Testis (tissue), 3 donors: ENCODE data around the gene PAK1. TPM values are rescaled to one million over a fixed set of nuclear protein-coding genes. Genes with fewer than 3 reads are reported as not detected.

ENCODE experiments used
- DNase-seq: peaks from one replicate; pipeline ENCODE4 v3.0.0-alpha.2; 2019
- H3K27ac ChIP-seq, 2 donors: fragments of 200-600 bp; sonication (generic); one replicate each; pipeline ENCODE4 v1.5.1; 2019
- H3K27me3 ChIP-seq: fragments of 200-600 bp; sonication (generic); one replicate; pipeline ENCODE4 v1.5.1; 2019
- H3K36me3 ChIP-seq: fragments of 200-600 bp; sonication (generic); one replicate; pipeline ENCODE4 v1.5.1; 2017; ENCODE audit warnings: low read depth; ENCODE audit errors: missing control alignments
- H3K4me1 ChIP-seq: fragments of 200-600 bp; sonication (generic); one replicate; pipeline ENCODE4 v1.5.1; 2019
- H3K4me3 ChIP-seq, 2 donors: fragments of 200-600 bp; sonication (generic); one replicate each; pipeline ENCODE4 v1.5.1; 2017 to 2019
- H3K9me3 ChIP-seq: fragments of 200-600 bp; sonication (generic); one replicate; pipeline ENCODE4 v1.5.1; 2017
- CTCF ChIP-seq, 3 experiments: fragments of 450-650 bp in 2 of 3; fragments of 200-600 bp in 1 of 3; sonication (generic) in 1 of 3; IDR thresholded peaks; one replicate each; pipeline ENCODE4 v1.5.1; 2016 to 2019; ENCODE audit warnings: antibody characterized with exemption in 3 of 3, mild to moderate bottlenecking in 2 of 3, moderate library complexity in 1 of 3
- POLR2A ChIP-seq: fragments of 450-650 bp; IDR thresholded peaks from one replicate; pipeline ENCODE4 v1.6.1; 2017; ENCODE audit warnings: antibody characterized with exemption, mild to moderate bottlenecking, moderate library complexity
- WGBS, 2 donors: methylation state at CpG; one replicate each; pipeline ENCODE4 v1.1.5; 2018; 5-methylcytosine and 5-hydroxymethylcytosine counted together
- intact Hi-C: fragments of 100-400 bp; cut with DNase I; formaldehyde crosslinking; loops from one replicate; pipeline ENCODE4 v1.15.1; 2023; ENCODE audit warnings: low total_unique reads
- polyA plus RNA-seq: library from polyadenylated mRNA; stranded (reverse); fragments of 350-450 nt; fragmentation: Illumina TruSeq; extraction: RNeasy Lipid Tissue Mini Kit (QIAGEN cat#74804); gene quantifications from one replicate; pipeline ENCODE4 v1.2.3, GENCODE V29; 2014; ENCODE audit warnings: low read depth, low replicate concordance; ENCODE audit not compliant: insufficient read depth
- total RNA-seq, 2 donors: library from RNA; depleted of rRNA; stranded (reverse); fragments of >200 nt; gene quantifications; one replicate each; pipeline ENCODE4 v1.2.3, GENCODE V29; 2016

Gene PAK1
- total and polyA plus RNA-seq, 3 donors from 2014 or later, result 60.1 to 80.9 (median 63.2) TPM

DNA sequence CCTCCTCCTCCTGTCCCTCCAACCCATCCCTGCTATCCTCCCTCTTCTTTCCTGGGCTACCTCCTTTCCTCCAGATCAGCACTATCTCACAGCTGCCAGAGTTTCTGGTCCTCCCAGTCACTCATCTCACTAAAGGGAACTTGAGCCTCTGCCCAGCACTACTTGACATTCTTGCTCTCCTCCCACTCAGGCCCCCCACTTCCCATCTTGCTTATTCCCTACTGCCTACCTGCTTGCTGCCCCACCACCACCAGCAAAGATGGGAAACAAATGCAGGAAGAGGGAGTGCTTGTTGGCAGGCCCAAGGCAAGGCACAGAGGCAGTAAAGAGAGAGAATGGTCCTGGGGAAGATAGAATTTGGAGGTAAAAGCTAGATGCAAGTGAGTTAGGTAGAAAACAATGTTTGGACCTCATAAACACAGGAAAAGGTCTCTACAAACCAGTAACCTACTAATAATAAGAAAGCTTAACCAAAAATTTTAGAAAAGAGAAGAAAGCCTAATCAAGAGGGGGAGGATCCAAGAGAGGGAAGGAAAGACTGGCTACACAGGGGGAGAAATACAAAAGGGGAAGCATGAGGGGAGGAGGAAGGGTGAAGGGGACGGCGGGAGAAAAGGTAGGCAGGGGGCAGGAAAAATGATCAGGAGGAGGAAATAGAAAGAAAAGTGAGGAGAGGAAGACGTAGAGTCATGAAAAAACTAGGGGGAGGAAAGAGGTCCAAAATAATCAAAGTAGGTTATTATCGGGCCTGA, 63.6 kb downstream of the PAK1 start:
- Histone ChIP-seq H3K9me3 (no peaks in the 10 kb centered on the region), H3K36me3 (no peaks in the 10 kb centered on the region), H3K27ac (no peak overlapping the region), H3K27me3 (no peaks in the 10 kb centered on the region), H3K4me3 (no peak overlapping the region), H3K4me1 (peaks cover 11% of the 10 kb centered on the region)
- DNase-seq, result no peak
- TF ChIP-seq POLR2A (no peak), CTCF (IDR thresholded peaks at IDR 0.05) (no peak)
- intact Hi-C loops, result no loop called here
- WGBS, 2 donors, result 63 to 68% methylated on average over 4 of the region's 4 CpGs

GRCh38 chr11:77409046-77409445, 64.8 kb downstream of the PAK1 start:
- WGBS, 2 donors, result 94 to 100% methylated on average over 1 of the region's 1 CpG
- H3K36me3 ChIP-seq, result no peaks in the 10 kb centered on the region
- H3K9me3 ChIP-seq, result no peaks in the 10 kb centered on the region
- no peak for TF ChIP-seq POLR2A
- no peak for TF ChIP-seq CTCF (IDR thresholded peaks at IDR 0.05)
- H3K27ac ChIP-seq, result no peak overlapping the region
- H3K4me1 ChIP-seq, result peaks cover 11% of the 10 kb centered on the region
- no peak for DNase-seq
- no peak overlapping the region for H3K4me3 ChIP-seq
- intact Hi-C loops, result no loop called here
- no peaks in the 10 kb centered on the region for H3K27me3 ChIP-seq

DNA sequence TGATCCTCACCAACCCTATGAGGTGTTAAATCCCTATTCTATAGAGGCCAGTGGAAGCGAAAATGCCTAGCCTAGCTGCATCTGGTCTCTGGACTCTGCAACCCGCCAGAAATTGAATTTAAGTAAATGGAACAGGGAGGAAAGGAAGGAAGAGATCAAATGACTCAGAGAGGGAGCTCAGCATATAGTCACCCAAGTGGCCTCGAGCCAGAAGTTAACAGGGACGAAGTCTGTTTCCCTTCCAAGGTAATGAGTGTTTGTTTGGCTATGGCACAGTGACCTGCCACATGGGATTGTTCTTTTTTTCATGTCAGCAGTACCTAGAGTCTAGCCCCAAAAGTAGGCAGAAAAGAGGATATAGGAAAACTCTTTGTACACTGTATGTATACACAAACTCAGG, 66.3 kb downstream of the PAK1 start:
- no peaks in the 10 kb centered on the region for H3K27me3 ChIP-seq
- DNase-seq, result no peak
- no peaks in the 10 kb centered on the region for H3K9me3 ChIP-seq
- no peak overlapping the region for H3K4me3 ChIP-seq
- H3K27ac ChIP-seq, result no peak overlapping the region
- intact Hi-C loops, result no loop called here
- peaks cover 11% of the 10 kb centered on the region for H3K4me1 ChIP-seq
- TF ChIP-seq CTCF (IDR thresholded peaks at IDR 0.05), result no peak
- 27 to 56% methylated on average over 4 of the region's 4 CpGs for WGBS, 2 donors
- H3K36me3 ChIP-seq, result no peaks in the 10 kb centered on the region

DNA sequence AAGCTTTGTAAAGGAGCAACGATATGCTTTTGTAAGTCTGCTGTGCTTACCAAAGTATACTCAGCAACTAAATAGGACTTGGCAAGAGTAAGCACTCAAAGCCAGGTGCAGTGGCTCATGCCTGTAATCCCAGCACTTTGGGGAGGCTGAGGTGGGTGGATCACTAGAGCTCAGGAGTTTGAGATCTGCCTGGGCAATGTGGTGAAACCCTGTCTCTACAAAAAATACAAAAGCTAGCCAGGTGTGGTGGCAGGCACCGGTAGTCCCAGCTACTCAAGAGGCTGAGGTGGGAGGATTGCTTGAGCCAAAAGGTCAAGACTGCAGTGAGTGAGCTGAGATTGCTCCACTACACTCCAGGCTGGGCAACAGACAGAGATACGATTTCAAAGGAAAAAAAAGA, 67.5 kb downstream of the PAK1 start:
- H3K4me1 ChIP-seq, result peaks cover 4% of the 10 kb centered on the region
- intact Hi-C loops, result no loop called here
- WGBS, 2 donors, result 66 to 72% methylated on average over 3 of the region's 3 CpGs

More for the DNA sequence above, 67.5 kb downstream of the PAK1 start:
- no peak for TF ChIP-seq CTCF (IDR thresholded peaks at IDR 0.05)
- TF ChIP-seq POLR2A, result no peak
- no peak overlapping the region for H3K4me3 ChIP-seq
- no peak for DNase-seq
- no peak overlapping the region for H3K27ac ChIP-seq
- no peaks in the 10 kb centered on the region for H3K36me3 ChIP-seq
- H3K27me3 ChIP-seq, result no peaks in the 10 kb centered on the region
- H3K9me3 ChIP-seq, result no peaks in the 10 kb centered on the region
